GM12801 (cell line): ENCODE data around the gene POLN.

Experiments
- TF ChIP-seq, protein P1 (sequence below): IDR thresholded peaks from one replicate; pipeline ENCODE4 v1.5.1; 2011; ENCODE audit warnings: control low read depth; ENCODE audit not compliant: insufficient read length; ENCODE audit errors: extremely low read depth

POLN gene

DNA sequence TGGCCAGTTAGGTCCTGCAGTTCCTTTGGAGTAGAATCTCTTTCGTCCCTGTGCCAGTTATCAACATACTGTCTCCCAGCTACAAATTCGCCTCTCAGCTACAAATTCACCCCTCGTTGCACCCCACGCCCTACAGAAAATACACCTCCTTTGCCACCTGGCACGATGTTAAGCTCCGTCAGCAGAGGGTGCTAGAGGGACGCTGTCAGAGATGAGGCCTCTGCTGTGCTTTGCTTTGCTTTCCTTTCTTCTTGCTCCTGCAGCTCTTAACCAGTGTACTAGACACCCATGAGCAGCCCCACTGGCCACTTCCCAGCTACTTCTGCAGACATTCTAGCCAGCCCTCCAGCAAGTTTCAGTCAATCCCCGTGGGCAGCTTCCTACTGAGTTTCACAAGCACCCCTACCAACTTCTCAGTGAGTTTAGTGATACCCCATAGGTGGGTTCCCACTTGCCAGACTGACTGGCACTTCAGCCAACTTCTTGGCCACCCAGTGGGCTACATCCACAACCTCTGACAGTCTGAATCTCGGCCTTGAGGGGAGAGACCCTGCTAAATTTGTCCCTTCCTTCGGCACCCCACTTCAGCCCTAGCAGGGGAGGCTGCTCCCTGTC is 21.8 kb downstream of the POLN start:
- TF ChIP-seq, protein P1, sequence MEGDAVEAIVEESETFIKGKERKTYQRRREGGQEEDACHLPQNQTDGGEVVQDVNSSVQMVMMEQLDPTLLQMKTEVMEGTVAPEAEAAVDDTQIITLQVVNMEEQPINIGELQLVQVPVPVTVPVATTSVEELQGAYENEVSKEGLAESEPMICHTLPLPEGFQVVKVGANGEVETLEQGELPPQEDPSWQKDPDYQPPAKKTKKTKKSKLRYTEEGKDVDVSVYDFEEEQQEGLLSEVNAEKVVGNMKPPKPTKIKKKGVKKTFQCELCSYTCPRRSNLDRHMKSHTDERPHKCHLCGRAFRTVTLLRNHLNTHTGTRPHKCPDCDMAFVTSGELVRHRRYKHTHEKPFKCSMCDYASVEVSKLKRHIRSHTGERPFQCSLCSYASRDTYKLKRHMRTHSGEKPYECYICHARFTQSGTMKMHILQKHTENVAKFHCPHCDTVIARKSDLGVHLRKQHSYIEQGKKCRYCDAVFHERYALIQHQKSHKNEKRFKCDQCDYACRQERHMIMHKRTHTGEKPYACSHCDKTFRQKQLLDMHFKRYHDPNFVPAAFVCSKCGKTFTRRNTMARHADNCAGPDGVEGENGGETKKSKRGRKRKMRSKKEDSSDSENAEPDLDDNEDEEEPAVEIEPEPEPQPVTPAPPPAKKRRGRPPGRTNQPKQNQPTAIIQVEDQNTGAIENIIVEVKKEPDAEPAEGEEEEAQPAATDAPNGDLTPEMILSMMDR: peak; percentile 82

DNA sequence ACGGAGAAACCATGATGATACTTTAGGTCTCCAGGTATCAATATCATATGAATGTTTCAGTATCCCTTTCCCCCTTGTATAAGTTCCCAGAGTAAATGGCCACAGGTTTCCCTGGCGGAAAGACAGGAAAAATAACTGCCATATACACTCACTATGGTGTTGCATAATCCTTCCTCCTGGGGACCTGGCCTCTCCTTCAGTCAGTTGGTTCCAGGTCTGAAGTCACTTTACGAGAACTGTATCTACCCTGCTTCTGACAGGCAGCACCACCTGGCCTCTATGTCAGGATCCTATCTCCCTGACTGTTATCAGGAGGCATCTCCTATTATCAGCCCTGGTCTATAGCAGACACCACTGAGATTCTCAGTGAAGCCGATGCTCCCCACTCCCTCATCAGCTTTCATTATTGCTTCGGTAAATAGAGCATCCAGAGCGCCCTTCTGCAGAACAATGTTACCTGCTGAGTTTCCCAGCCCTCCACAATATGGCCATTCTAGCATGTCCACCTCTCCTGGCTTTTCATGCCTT is 22.6 kb downstream of the POLN start:
- TF ChIP-seq, protein P1: no peak

DNA sequence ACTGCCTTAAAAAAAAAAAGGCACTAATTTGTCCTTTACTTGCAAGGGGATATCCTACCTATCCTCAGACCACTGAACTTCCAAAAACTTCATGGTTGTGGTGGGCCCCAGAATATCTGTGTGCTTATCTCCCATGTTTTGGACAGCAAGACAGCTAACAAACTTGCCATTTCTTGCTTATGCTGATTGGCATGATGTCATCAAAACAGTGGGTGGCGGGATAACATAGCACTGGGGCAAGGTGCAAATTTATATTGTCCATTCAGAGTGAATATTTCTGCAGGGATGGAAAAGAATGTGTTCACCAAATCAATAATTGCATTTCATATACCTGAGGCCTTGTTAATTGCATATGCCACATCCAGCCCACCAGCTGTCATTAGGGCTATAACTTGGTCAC is 23.5 kb downstream of the POLN start:
- TF ChIP-seq, protein P1: no peak

DNA sequence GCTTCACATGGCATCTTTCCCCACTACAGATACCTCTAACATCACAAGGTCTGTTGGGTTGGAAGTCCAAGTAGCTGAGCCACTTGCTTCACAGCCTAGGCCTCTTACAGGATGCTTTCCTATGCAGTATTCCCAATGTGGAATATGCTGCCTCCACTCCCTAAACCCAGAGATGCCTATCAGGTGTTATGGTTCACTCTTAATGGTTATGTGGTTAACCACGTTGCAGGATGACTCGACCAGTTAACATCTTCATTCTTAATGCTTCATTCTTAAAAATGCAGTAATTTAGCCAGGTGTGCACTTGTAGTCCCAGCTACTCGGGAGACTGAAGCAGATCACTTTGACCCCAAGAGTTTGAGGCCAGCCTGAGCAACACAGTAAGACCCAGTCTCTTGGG is 24.2 kb downstream of the POLN start:
- TF ChIP-seq, protein P1: no peak

DNA sequence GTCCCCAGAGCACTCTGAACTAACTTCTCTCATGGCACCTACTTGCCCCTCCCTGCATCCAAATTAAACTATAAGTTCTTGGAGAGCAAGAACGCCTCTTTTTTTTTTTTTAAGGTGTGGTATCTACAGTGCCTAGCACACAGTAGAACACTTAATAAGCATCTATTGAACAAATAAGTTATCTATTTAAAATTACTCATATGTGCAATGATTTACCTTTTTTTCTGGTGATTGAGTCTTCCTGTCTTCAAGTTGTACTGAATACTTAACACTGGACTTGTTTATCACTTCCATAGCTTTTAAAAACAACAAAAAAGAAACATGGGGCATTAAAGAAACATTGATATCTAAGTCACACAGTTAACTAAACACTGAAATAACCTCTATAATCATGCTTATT is 29.1 kb downstream of the POLN start:
- TF ChIP-seq, protein P1: no peak

DNA sequence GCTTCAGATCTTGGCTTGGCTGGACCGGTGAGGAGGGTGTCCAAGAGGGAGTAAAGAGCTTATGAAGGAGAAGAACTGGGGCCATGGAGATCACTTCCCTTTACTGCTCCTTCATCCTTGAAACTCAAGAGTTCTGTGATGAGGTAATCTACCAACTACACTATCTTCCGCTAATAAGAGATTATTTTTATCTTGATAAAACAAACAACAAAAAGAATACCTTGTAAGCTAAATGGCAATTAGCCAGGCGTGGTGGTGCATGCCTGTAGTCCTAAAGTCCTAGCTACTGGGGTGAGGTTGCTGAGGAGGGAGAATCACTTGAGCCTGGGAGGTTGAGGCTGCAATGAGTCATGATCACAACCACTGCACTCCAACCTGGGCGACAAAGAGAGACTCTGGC is 47.4 kb downstream of the POLN start:
- TF ChIP-seq, protein P1: no peak

DNA sequence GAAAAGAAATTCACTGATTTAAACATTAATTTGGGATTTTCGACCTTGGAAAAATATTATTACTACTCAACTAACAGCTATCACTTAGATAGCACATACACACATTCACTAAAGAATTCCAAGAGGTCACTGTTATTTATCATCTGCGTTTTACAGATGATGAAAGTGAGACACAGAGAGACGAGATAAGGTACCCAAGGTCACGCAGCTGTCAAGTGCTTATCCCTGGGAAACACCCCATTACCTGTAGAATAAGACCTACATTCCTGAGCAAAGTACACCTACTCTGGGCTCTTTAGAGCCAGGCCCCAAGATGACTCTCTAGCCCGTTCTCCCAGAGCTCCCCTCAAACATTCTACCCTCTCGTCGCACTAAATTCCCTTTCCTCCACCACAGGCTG is 48.6 kb downstream of the POLN start:
- TF ChIP-seq, protein P1: no peak
